HG03575 (cell line): ENCODE results near the gene KLRD1.
"Not testable (repeated sequence)": the region's sequence is repeated elsewhere in the genome, so short reads cannot be mapped to it uniquely, and the experiment has no call there.

ENCODE experiments used
- ATAC-seq: cut with Tn5 transposase; IDR thresholded peaks from one replicate; pipeline ENCODE4 v1.9.1; 2021; ENCODE audit not compliant: unreplicated experiment, insufficient number of reproducible peaks, low FRiP score; ENCODE audit errors: extremely low read depth

The KLRD1 gene

GRCh38 chr12:10365696-10366405, 58.2 kb downstream of the KLRD1 start:
- no peak for ATAC-seq

GRCh38 chr12:10366875-10367274, 59.2 kb downstream of the KLRD1 start:
- no peak for ATAC-seq

- not testable (repeated sequence) for ATAC-seq
These were observed 60.0 kb downstream of the KLRD1 start for GRCh38 chr12:10367714-10368113.

GRCh38 chr12:10368206-10369171, 60.8 kb downstream of the KLRD1 start:
- no peak for ATAC-seq

- no peak for ATAC-seq
These were observed 62.1 kb downstream of the KLRD1 start for GRCh38 chr12:10369557-10370415.

GRCh38 chr12:10371893-10372535, 64.3 kb downstream of the KLRD1 start:
- ATAC-seq: not testable (repeated sequence)

- ATAC-seq: no peak
These were observed 64.9 kb downstream of the KLRD1 start for GRCh38 chr12:10372559-10372958.

- ATAC-seq: no peak
These were observed 67.0 kb downstream of the KLRD1 start for GRCh38 chr12:10374624-10375018.

GRCh38 chr12:10378737-10379136, 71.1 kb downstream of the KLRD1 start:
- ATAC-seq: not testable (repeated sequence)
